Measurements from ENCODE around the gene GAB2. TPM values are rescaled to one million over a fixed set of nuclear protein-coding genes. Genes with fewer than 3 reads are reported as not detected.

Gene GAB2
- total and polyA plus RNA-seq, 5 experiments from 2014 or later: 0.16 to 3.0 (median 1.0) TPM; not detected in 1

DNA sequence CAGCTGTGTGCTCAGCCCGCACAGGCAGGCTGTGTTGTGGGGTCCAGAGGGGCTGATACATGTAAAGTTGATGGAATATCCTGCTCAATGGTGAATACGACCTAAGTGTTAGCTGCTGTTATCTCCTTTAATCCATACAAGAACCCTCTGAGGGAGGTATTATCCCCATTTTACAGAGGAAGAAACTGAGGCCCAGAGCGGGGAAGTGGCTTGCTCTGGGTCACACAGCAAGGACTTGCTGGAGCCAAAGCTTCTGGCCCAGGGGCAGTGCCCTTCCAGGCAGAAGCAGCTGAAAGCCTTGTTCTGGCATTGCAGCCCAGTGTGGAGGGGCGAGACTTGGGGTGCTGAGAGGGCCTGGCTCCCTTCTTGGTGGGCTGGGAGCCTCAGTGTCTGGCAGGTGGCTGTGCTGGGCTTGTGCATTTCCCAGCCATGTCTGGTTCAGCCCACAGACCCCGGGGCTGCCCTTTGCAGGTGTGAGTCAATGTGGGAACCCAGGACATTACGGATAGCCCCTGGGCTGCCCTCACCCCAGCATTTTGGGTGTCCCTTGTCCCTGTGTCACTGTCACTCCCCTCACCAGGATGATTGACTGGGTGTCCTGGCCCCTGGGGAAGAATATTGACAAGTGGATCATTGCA lies 218.5 kb downstream of the GAB2 start:
- Mint-ChIP-seq H3K4me1 (peaks cover 23 to 57% (median 43%) of the 10 kb centered on the region in 4 donors), H3K9me3 (no peaks in the 10 kb centered on the region), H3K36me3 (peaks cover 0 to 6% (median 5%) of the 10 kb centered on the region in 3 donors), H3K4me3 (no peak overlapping the region), H3K27ac (peak overlapping the region in 7 of 10 donors; percentile 36 to 99 (median 53)), H3K27me3 (no peaks in the 10 kb centered on the region)
- ATAC-seq (no peak), DNase-seq (no peak)
- POLR2A ChIA-PET: interaction anchor here (5.4 kb wide), 1 partner anchor 10 kb away, joined by 63 read pairs; the partner anchor contains the start of genes KCTD21 and USP35

DNA sequence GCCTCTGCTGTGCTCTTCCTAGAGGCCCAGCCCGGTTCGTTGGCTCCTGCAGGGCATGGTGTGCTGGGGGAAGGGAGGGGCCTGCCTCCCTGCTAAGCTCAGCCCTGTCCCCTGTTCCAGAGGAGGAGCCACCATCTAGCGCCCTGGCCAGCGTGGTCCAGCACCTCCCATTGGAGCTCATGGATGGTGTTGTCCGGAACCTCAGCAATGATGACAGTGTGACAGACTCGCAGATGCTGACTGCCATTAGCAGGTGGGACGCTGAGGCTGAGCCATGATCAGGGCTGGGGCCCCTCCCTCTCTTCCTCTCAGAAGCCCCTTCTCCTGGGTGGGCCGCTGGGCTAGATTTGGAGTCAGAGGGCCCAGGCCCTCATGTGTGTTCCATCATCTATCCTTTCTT lies 219.8 kb downstream of the GAB2 start:
- H3K36me3 Mint-ChIP-seq: peaks cover 0 to 6% (median 6%) of the 10 kb centered on the region in 3 donors
- POLR2A ChIA-PET: interaction anchor here (1.0 kb wide), 1 partner anchor 8 kb away, joined by 3 read pairs; no protein-coding TSS in a partner anchor
- no peak overlapping the region for H3K4me3 Mint-ChIP-seq
- no peaks in the 10 kb centered on the region for H3K27me3 Mint-ChIP-seq
- ATAC-seq (no peak), DNase-seq (no peak)
- H3K27ac Mint-ChIP-seq: peak overlapping the region in 3 of 10 donors; percentile 5 to 83 (median 70)
- H3K9me3 Mint-ChIP-seq: no peaks in the 10 kb centered on the region
- peaks cover 27 to 64% (median 43%) of the 10 kb centered on the region in 4 donors for H3K4me1 Mint-ChIP-seq

DNA sequence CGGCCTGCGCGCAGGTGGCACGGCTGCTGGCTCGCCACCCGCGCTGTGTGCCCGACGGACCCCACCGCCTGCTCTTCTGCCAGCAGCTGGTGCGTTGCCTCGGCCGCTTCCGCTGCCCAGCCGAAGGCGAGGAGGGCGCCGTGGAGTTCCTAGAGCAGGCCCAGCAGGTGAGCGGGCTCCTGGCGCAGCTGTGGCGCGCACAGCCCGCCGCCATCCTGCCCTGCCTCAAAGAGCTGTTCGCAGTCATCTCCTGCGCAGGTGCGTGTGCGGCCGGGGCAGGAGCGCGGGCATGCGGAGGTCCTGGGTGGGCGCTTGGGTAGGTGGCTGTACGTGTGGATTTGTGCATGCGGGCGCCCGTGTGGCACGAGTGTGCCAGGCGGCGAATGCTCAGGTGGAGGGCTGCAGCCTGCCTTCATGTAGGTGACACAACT lies 220.9 kb downstream of the GAB2 start:
- POLR2A ChIA-PET: no interaction called here
- Mint-ChIP-seq H3K4me1 (peaks cover 22 to 59% (median 37%) of the 10 kb centered on the region in 4 donors), H3K4me3 (no peak overlapping the region), H3K27me3 (no peaks in the 10 kb centered on the region), H3K27ac (peak overlapping the region in 3 of 10 donors; percentile 27 to 63 (median 29)), H3K36me3 (peaks cover 0 to 6% (median 6%) of the 10 kb centered on the region in 3 donors), H3K9me3 (no peaks in the 10 kb centered on the region)
- ATAC-seq: no peak
- DNase-seq: no peak

DNA sequence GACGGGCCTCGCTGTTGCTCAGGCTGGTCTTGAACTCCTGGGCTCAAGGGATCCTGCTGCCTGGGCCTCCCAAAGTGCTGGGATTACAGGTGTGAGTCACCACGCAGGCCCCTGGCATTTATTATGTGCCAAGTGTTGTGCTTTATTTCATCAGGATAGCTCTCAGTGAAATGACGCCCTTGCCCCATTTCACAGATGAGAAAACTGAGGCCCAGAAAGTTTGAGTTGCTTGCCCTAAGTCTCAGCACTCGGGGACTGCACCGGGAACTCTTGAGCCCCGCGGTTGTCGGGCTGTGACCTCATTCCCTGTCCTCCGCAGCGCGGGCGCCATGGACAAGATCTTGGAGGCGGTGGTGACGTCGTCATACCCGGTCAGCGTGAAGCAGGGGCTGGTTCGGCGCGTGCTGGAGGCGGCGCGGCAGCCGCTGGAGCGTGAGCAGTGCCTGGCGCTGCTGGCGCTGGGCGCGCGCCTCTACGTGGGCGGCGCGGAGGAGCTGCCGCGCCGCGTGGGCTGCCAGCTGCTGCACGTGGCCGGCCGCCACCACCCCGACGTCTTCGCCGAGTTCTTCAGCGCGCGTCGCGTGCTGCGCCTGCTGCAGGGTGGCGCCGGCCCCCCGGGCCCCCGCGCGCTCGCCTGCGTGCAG lies 221.6 kb downstream of the GAB2 start:
- Mint-ChIP-seq H3K4me1 (peaks cover 18 to 57% (median 36%) of the 10 kb centered on the region in 4 donors), H3K4me3 (no peak overlapping the region), H3K36me3 (peaks cover 0 to 6% (median 6%) of the 10 kb centered on the region in 3 donors), H3K9me3 (no peaks in the 10 kb centered on the region), H3K27me3 (no peaks in the 10 kb centered on the region), H3K27ac (peak overlapping the region in 1 of 10 donors; percentile 12)
- DNase-seq: no peak
- no peak for ATAC-seq
- POLR2A ChIA-PET: no interaction called here

DNA sequence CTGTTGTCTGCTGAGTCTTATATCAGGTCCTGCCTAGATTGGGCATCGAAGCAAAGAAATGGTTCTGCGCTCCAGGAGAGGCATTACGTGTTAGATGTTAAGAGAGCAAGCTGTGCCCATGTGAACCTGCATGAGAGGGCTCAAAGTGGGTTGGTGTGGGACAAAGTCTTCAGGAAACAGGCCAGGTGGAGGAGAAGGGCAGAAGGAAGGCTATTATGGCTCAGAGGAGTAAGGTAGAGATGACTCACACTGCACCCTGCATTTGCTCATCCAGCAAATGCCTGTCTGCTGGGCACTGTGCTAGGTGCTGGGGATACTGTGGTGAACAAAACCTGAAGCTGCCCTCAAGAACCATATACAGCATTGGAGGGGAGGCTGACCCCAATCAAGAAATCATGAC lies 223.1 kb downstream of the GAB2 start:
- no peak overlapping the region for H3K4me3 Mint-ChIP-seq
- H3K9me3 Mint-ChIP-seq: no peaks in the 10 kb centered on the region
- H3K27me3 Mint-ChIP-seq: no peaks in the 10 kb centered on the region
- peaks cover 26 to 63% (median 46%) of the 10 kb centered on the region in 4 donors for H3K4me1 Mint-ChIP-seq
- DNase-seq: no peak
- peaks cover 0 to 6% (median 6%) of the 10 kb centered on the region in 3 donors for H3K36me3 Mint-ChIP-seq
- ATAC-seq: no peak
- peak overlapping the region in 4 of 10 donors; percentile 18 to 80 (median 67) for H3K27ac Mint-ChIP-seq
- POLR2A ChIA-PET: interaction anchor here (1.3 kb wide), 1 partner anchor 7 kb away, joined by 5 read pairs; no protein-coding TSS in a partner anchor

DNA sequence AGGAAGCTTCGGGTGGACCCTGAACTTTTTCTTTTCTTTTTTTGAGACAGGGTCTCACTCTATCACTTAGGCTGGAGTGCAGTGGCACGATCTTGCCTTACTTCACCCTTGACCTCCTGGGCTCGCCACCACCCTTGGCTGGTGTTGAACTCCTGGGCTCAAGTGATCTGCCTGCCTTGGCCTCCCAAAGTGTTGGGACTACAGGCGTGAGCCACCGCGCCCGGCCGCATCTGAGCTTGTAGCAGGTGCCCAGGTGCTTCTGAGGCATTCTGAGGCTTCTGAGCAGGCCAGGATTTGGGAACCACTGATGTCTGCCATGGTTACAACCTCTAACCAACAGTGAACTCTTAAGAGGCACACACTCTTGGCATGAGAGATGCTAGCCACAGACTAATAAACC lies 223.8 kb downstream of the GAB2 start:
- peaks cover 27 to 68% (median 50%) of the 10 kb centered on the region in 4 donors for H3K4me1 Mint-ChIP-seq
- no peak overlapping the region for H3K4me3 Mint-ChIP-seq
- no peak for ATAC-seq
- H3K9me3 Mint-ChIP-seq: no peaks in the 10 kb centered on the region
- POLR2A ChIA-PET: interaction anchor here (1.3 kb wide), 1 partner anchor 8 kb away, joined by 5 read pairs; no protein-coding TSS in a partner anchor
- no peaks in the 10 kb centered on the region for H3K27me3 Mint-ChIP-seq
- H3K36me3 Mint-ChIP-seq: peaks cover 0 to 6% (median 5%) of the 10 kb centered on the region in 3 donors
- no peak for DNase-seq
- H3K27ac Mint-ChIP-seq: peak overlapping the region in 6 of 10 donors; percentile 40 to 88 (median 59)

DNA sequence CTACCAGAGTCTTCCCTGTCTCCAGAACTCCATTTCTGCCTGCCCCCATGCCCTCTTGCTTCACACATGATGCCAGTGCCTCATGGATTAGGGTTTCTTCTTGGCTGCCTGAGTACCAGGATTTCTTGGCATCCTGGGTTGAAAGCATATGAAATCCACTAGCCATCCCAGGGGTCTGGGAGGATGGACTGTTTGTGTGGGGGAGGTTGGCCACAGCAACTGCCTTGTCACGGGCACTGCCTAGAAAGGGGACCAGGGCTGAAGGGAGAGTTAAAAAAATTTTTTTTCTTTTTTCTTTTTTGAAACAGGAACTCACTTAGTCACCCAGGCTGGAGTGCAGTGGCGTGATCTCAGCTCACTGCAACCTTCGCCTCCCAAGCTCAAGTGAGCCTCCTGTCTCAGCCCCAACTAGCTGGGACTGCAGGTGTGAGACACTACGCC lies 224.7 kb downstream of the GAB2 start:
- Mint-ChIP-seq H3K27ac (peak overlapping the region; percentile 8 to 86 (median 62)), H3K4me3 (peak overlapping the region in 1 of 10 donors; percentile 16), H3K27me3 (no peaks in the 10 kb centered on the region), H3K4me1 (peaks cover 29 to 72% (median 52%) of the 10 kb centered on the region in 4 donors), H3K9me3 (no peaks in the 10 kb centered on the region), H3K36me3 (peaks cover 0 to 3% (median 0%) of the 10 kb centered on the region in 3 donors)
- DNase-seq: no peak
- POLR2A ChIA-PET: interaction anchor here (1.3 to 6.6 kb wide), 2 partner anchors 9 kb away, joined by 5 to 63 read pairs; no protein-coding TSS in a partner anchor
- ATAC-seq: no peak

DNA sequence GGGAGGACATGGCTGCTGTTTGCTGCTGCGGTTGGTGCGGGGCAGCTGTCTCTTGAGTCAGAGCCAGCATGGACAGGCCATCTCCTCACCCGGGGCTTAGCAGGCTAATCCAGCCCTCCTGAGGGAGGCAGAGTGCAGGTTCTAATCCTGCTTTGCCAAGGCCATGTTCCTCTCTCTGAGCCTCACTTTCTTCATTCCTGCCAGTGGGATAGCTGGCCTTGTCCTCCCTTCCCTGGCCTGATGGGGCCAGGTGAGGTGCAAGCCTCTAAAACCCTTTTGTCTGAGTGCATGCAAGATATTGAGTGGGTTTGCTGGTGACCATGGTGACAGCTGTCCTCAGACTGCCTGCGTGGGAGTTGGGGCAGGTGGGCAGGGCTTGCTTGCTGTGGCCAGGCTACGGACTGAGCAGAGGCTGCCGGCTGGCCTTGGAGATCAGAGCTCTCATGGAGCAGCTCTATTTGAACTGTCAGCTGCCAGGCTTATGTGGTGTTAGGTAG lies 225.3 kb downstream of the GAB2 start:
- Mint-ChIP-seq H3K27me3 (no peaks in the 10 kb centered on the region), H3K36me3 (peaks cover 0 to 3% (median 0%) of the 10 kb centered on the region in 3 donors), H3K27ac (peak overlapping the region in 6 of 10 donors; percentile 44 to 86 (median 72)), H3K9me3 (no peaks in the 10 kb centered on the region), H3K4me3 (peak overlapping the region in 1 of 10 donors; percentile 51), H3K4me1 (peaks cover 35 to 77% (median 57%) of the 10 kb centered on the region in 4 donors)
- no peak for DNase-seq
- no peak for ATAC-seq
- POLR2A ChIA-PET: interaction anchor here (6.6 kb wide), 1 partner anchor 9 kb away, joined by 63 read pairs; no protein-coding TSS in a partner anchor

DNA sequence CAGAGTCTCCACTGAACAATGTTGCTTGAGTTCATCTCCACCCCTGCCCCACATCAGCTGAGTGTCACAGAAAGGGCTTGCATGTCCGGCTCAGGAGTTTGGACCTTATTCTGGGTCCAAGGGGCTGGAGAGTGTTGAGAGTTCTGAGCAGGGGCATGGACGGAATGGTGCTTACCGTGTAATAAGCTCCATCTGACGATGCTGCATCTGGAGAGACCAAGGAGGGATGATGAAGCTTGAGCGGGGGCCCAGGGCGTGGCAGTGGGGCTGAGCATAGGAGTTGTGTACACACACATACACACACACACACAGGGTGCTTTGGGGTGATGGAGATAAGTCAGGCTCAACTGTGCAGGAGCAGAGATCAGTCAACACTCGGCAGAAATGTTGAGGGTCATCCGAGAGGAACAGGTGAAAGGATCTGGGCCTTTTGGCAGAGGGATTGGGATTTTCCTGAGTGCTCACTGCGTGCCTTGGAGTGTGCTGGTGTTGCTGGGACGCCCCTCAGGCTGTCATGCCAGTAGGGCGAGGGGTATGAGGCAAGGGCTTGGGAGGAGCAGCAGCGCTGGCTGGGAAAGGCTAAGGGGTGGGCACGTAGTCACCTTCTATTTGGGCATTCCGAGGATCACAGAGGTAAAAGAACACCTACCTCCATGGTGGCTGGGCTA lies 226.6 kb downstream of the GAB2 start:
- DNase-seq (no peak), ATAC-seq (no peak)
- Mint-ChIP-seq H3K4me3 (peak overlapping the region in 6 of 10 donors; percentile 16 to 98 (median 32)), H3K27ac (peak overlapping the region; percentile 20 to 99 (median 65)), H3K4me1 (peaks cover 38 to 81% (median 65%) of the 10 kb centered on the region in 4 donors), H3K36me3 (peaks cover 0 to 2% (median 0%) of the 10 kb centered on the region in 3 donors), H3K9me3 (no peaks in the 10 kb centered on the region), H3K27me3 (no peaks in the 10 kb centered on the region)
- POLR2A ChIA-PET: interaction anchor here (6.6 kb wide), 1 partner anchor 11 kb away, joined by 63 read pairs; no protein-coding TSS in a partner anchor

DNA sequence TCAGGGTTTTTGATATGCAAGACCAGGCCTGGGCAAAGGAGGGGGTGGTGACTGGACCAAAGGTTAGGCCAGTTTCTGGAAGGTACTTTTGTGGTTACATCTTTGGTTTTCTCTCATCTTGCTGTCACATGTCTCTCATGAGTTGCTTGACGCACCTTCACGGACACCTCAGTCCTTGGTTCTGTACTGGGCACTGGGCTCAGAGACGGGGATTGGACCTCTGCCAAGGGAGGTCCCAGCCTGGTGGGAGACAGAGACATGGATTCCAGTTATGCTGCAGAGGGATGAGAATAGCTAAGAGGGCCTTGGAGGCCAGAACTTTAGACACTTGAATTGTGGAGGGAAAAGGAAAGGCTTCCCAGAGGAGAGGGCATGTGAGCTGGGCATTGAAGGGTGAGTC lies 227.2 kb downstream of the GAB2 start:
- DNase-seq (no peak), ATAC-seq (no peak)
- POLR2A ChIA-PET: interaction anchor here (0.5 to 6.6 kb wide), 3 partner anchors 8 to 119 kb away, joined by 3 to 63 read pairs (median 5); no protein-coding TSS in a partner anchor
- peaks cover 38 to 81% (median 64%) of the 10 kb centered on the region in 4 donors for H3K4me1 Mint-ChIP-seq
- H3K27me3 Mint-ChIP-seq: no peaks in the 10 kb centered on the region
- peak overlapping the region; percentile 39 to 99 (median 98) for H3K4me3 Mint-ChIP-seq
- peaks cover 0 to 1% (median 0%) of the 10 kb centered on the region in 3 donors for H3K36me3 Mint-ChIP-seq
- H3K9me3 Mint-ChIP-seq: no peaks in the 10 kb centered on the region
- H3K27ac Mint-ChIP-seq: peak overlapping the region; percentile 16 to 99 (median 88)

DNA sequence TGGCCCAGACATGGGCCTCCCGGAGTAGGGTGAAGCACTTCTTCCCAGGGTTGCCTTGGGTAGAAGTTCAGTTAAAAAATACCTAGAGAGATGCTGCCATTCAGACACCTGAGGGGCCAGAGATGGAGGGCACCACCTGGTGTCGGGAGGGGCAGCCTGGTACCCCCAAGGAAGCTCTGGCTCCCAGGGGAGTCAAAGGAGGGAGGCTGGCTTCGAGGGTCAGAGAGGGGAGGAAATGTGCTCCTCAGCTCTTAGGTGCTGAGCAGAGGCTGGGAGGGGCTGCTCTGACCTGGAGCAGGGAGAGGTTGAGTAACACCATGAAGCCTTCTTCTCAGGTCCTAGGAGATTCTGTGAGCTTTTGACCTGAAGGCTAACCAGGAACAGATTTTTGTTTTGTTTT lies 227.8 kb downstream of the GAB2 start:
- no peak for DNase-seq
- H3K4me3 Mint-ChIP-seq: peak overlapping the region; percentile 77 to 99 (median 98)
- POLR2A ChIA-PET: interaction anchor here (0.5 to 6.6 kb wide), 4 partner anchors 8 to 119 kb away, joined by 3 to 63 read pairs (median 13); partner anchors contain the start of gene ALG8
- H3K27me3 Mint-ChIP-seq: no peaks in the 10 kb centered on the region
- H3K36me3 Mint-ChIP-seq: peaks cover 0 to 1% (median 0%) of the 10 kb centered on the region in 3 donors
- no peak for ATAC-seq
- peak overlapping the region; percentile 49 to 99 (median 91) for H3K27ac Mint-ChIP-seq
- no peaks in the 10 kb centered on the region for H3K9me3 Mint-ChIP-seq
- H3K4me1 Mint-ChIP-seq: peaks cover 35 to 77% (median 64%) of the 10 kb centered on the region in 4 donors
